ENCODE results near the gene MKX. TPM values are rescaled to one million over a fixed set of nuclear protein-coding genes. Genes with fewer than 3 reads are reported as not detected.

Gene MKX
- total and polyA plus RNA-seq, 2 donors (not counting 1 experiment from before 2014, with no cell fraction given) = not detected

DNA sequence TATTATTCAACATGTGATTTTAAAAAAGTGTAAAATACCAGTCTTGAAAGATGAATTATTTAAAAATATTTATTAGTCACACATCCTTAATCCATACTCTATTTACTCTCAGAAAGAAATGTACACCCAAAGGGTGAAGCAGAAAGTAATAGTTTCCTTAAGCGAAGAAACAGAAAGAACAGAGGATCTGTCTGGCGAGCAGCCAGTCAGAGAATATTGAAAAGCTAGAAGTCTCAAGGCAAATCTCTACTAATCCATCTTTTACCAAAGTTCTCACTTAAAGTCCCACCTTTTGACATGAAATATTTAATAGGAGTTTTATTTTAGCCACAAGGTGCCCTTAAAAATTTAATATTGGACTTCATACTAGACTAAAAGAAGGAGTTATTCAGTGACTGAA lies 46.7 kb downstream of the MKX start:
- H3K4me1 Mint-ChIP-seq = no peaks in the 10 kb centered on the region
- no peak overlapping the region for H3K27ac ChIP-seq (ENCODE audit: low read length in 2 of 2)
- no peak overlapping the region for H3K4me2 ChIP-seq (replicated peaks; ENCODE audit: low read depth, low read length, poor library complexity, severe bottlenecking)
- ChIA-PET POLR2A (no interaction called here), CTCF (no interaction called here)
- no peaks in the 10 kb centered on the region for H3K4me1 ChIP-seq (ENCODE audit: control insufficient read depth in 2 of 2, insufficient read depth in 2 of 2, low read length in 2 of 2)
- H3K9ac ChIP-seq (ENCODE audit: low read length) = no peak overlapping the region
- intact Hi-C loops (cut with micrococcal nuclease) = no loop called here
- ATAC-seq (ENCODE audit: low read depth) (no peak), DNase-seq (no peak)
- WGBS (ENCODE audit: insufficient coverage) = no CpG with 5 or more reads among the region's 2 CpGs
- H3K9me3 Mint-ChIP-seq (ENCODE audit: insufficient read depth) = no peaks in the 10 kb centered on the region
- no peak for TF ChIP-seq EZH2 (IDR thresholded peaks at IDR 0.05; ENCODE audit: borderline replicate concordance, insufficient read depth, low read depth, low read length, poor library complexity, severe bottlenecking)
- TF ChIP-seq, protein P1, sequence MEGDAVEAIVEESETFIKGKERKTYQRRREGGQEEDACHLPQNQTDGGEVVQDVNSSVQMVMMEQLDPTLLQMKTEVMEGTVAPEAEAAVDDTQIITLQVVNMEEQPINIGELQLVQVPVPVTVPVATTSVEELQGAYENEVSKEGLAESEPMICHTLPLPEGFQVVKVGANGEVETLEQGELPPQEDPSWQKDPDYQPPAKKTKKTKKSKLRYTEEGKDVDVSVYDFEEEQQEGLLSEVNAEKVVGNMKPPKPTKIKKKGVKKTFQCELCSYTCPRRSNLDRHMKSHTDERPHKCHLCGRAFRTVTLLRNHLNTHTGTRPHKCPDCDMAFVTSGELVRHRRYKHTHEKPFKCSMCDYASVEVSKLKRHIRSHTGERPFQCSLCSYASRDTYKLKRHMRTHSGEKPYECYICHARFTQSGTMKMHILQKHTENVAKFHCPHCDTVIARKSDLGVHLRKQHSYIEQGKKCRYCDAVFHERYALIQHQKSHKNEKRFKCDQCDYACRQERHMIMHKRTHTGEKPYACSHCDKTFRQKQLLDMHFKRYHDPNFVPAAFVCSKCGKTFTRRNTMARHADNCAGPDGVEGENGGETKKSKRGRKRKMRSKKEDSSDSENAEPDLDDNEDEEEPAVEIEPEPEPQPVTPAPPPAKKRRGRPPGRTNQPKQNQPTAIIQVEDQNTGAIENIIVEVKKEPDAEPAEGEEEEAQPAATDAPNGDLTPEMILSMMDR (IDR thresholded peaks at IDR 0.05) = no peak
- H3K4me3 ChIP-seq (ENCODE audit: control extremely low read depth in 1 of 5, extremely low read depth in 1 of 5, insufficient read depth in 1 of 5, low read depth in 2 of 5, low read length in 4 of 5) = no peak overlapping the region
- H3K79me2 ChIP-seq (ENCODE audit: control insufficient read depth, insufficient read depth, low read length) = no peaks in the 10 kb centered on the region
- H3K27me3 ChIP-seq (replicated peaks in 1 of 4; ENCODE audit: control extremely low read depth in 1 of 4, control insufficient read depth in 3 of 4, insufficient read depth in 4 of 4, low read length in 3 of 4) = no peaks in the 10 kb centered on the region
- H3K36me3 ChIP-seq (replicated peaks in 1 of 2; ENCODE audit: control extremely low read depth in 1 of 2, control insufficient read depth in 1 of 2, extremely low read depth in 1 of 2, insufficient read depth in 2 of 2, low read length in 1 of 2) = no peaks in the 10 kb centered on the region
- no peak overlapping the region for H3K27ac Mint-ChIP-seq
- no peak overlapping the region for H3K4me3 Mint-ChIP-seq
- no peaks in the 10 kb centered on the region for H3K27me3 Mint-ChIP-seq
- no peak overlapping the region for H2AFZ ChIP-seq (ENCODE audit: insufficient read depth, low read depth, low read length, poor library complexity, severe bottlenecking)
- no peaks in the 10 kb centered on the region for H3K9me3 ChIP-seq (ENCODE audit: control extremely low read depth in 1 of 3, control insufficient read depth in 2 of 3, insufficient read depth in 1 of 3, low read length in 2 of 3)
- H4K20me1 ChIP-seq (ENCODE audit: control insufficient read depth, insufficient read depth, low read length, poor library complexity, severe bottlenecking) = no peaks in the 10 kb centered on the region

DNA sequence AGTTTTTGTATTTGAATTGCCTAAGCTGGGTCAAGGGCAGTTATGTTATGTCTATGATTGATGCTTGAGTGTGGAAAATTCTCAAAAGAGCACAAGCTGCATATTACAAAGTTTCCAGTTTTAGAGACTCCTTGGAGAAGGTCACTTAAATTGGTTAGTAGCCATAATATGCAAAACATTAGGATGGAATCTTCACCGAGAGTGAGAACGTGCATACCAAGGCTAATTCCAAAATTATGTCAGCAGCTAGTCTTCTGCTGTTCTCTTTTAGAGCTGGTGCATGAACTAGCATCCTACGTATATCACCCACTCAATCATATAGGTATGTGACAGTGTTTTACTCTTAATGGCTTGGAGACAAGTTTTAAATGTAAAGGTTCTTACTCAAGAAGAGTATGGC lies 49.2 kb downstream of the MKX start:
- WGBS (ENCODE audit: insufficient coverage) = no CpG with 5 or more reads among the region's 3 CpGs
- H3K9me3 ChIP-seq (ENCODE audit: control extremely low read depth in 1 of 3, control insufficient read depth in 2 of 3, insufficient read depth in 1 of 3, low read length in 2 of 3) = no peaks in the 10 kb centered on the region
- Mint-ChIP-seq H3K27ac (no peak overlapping the region), H3K4me1 (no peaks in the 10 kb centered on the region), H3K9me3 (ENCODE audit: insufficient read depth) (no peaks in the 10 kb centered on the region), H3K4me3 (no peak overlapping the region), H3K27me3 (peaks cover 4% of the 10 kb centered on the region)
- H3K4me1 ChIP-seq (ENCODE audit: control insufficient read depth in 2 of 2, insufficient read depth in 2 of 2, low read length in 2 of 2) = no peaks in the 10 kb centered on the region
- no peak overlapping the region for H3K9ac ChIP-seq (ENCODE audit: low read length)
- no peak overlapping the region for H2AFZ ChIP-seq (ENCODE audit: insufficient read depth, low read depth, low read length, poor library complexity, severe bottlenecking)
- no peaks in the 10 kb centered on the region for H3K36me3 ChIP-seq (replicated peaks in 1 of 2; ENCODE audit: control extremely low read depth in 1 of 2, control insufficient read depth in 1 of 2, extremely low read depth in 1 of 2, insufficient read depth in 2 of 2, low read length in 1 of 2)
- ChIA-PET POLR2A (no interaction called here), CTCF (no interaction called here)
- H3K4me2 ChIP-seq (replicated peaks; ENCODE audit: low read depth, low read length, poor library complexity, severe bottlenecking) = no peak overlapping the region
- H3K79me2 ChIP-seq (ENCODE audit: control insufficient read depth, insufficient read depth, low read length) = no peaks in the 10 kb centered on the region
- no peak for DNase-seq
- TF ChIP-seq, protein P1 (IDR thresholded peaks at IDR 0.05) = no peak
- no peak for TF ChIP-seq EZH2 (IDR thresholded peaks at IDR 0.05; ENCODE audit: borderline replicate concordance, insufficient read depth, low read depth, low read length, poor library complexity, severe bottlenecking)
- H3K27me3 ChIP-seq (replicated peaks in 1 of 4; ENCODE audit: control extremely low read depth in 1 of 4, control insufficient read depth in 3 of 4, insufficient read depth in 4 of 4, low read length in 3 of 4) = no peaks in the 10 kb centered on the region
- H4K20me1 ChIP-seq (ENCODE audit: control insufficient read depth, insufficient read depth, low read length, poor library complexity, severe bottlenecking) = no peaks in the 10 kb centered on the region
- H3K27ac ChIP-seq (ENCODE audit: low read length in 2 of 2) = no peak overlapping the region
- H3K4me3 ChIP-seq (ENCODE audit: control extremely low read depth in 1 of 5, extremely low read depth in 1 of 5, insufficient read depth in 1 of 5, low read depth in 2 of 5, low read length in 4 of 5) = no peak overlapping the region
- intact Hi-C loops (cut with micrococcal nuclease) = no loop called here
- ATAC-seq (ENCODE audit: low read depth) = no peak

All from B cell (primary cell).